Activated T-helper 1 cell treated with anti-CD3 and anti-CD28 coated beads, Interleukin-2, amount 50 U/mL, for 16 hours (primary cell): ENCODE measurements around the gene SEC16B.
"Not testable (repeated sequence)": the region's sequence is repeated elsewhere in the genome, so short reads cannot be mapped to it uniquely, and the experiment has no call there.

Source experiments
- DNase-seq, 2 donors: peaks; one replicate each; pipeline ENCODE4 v3.0.0-alpha.2; 2020; ENCODE audit warnings: low read depth in 1 of 2, low spot score in 1 of 2

SEC16B gene

DNA sequence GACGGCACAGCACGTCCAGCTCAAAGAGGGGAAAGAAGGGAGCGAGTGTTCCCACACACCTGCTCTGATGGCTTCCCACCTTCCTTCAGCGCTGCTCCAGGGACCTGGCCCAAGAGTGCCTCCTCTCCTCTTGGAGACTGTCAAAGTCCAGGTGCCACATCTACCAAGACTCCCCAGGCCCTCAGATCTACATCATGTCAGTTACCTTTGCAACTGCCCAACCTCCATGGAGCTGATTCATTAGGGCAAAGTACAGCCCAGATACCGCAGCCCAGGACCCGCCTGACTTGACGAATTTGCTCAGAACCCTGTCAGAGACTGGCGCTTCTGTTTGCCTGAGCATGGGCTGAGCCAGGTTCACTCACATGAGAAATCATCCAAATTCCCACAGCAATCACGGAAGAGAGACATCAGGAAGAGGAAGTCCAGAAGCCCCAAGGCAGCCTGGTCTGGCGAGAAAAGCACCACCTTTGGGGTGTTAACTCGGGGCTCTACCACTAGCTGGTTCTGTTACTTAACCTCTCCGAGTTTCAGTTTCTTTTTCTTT lies at the start of gene SEC16B:
TSS of gene SEC16B (minus strand) at position 234 of the 547 bp plus-strand sequence. CDS start 2,077 bp downstream, outside the sequence.
- no peak for DNase-seq

DNA sequence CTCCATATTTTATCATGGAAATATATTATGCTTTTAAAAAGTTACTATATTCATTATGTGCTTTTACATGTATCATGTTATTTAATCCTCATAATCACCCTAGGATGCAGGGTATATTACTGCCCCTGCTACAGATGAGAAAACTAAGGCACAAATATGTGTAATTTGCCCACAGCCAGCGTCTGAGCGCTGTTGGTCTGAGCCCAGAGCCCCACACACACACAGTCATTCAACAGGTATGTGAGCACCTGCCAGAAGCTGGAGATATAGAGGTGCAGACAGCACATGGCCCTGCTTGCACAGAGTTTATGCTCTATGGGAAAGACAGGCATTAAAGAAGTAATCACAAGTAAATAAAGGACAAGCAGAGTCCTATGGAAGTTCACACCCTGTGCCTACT lies 49.8 kb upstream of the SEC16B start:
- DNase-seq, result no peak

DNA sequence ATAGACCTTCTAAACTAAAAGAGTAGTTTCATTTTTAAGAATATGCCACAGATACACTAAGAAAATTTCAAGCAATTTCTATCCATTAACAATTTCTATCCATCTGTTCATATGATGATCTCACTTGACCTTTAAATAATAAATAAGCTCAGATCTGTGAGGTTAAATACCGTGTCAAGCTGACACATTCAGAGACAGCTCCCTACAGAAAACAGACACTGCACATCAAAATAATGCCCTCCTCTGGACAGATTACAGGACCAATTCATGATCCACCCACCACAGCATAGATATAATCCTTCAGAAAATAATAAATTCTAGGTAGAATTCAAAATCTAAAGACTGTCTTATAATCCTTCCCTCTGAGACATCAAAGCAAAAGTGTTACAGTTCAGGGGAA lies 49.4 kb upstream of the SEC16B start:
- DNase-seq, result no peak

DNA sequence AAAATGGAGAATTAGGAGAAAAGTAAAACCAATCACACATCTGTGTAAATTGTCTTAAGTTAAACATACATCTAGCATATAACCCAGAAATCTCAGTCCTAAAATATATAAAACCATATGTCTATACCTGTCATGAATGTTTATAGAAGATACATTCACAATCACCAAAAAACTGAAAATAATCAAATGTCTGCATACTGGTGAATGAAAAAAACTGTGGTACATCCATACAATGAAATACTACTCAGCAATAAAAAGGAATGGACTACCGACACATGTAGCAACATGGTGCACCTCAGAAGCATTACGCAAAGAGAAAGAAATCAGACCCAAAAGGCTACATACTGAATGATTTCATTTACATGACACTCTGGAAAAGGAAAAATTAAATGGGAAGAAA lies 47.7 kb upstream of the SEC16B start:
- DNase-seq, result no peak

- no peak for DNase-seq
Observed at GRCh38 chr1:178011864-178012503, 42.1 kb upstream of the SEC16B start.

GRCh38 chr1:178011465-178011828 lies 41.6 kb upstream of the SEC16B start:
- DNase-seq, result no peak

- no peak for DNase-seq
Observed at GRCh38 chr1:178010674-178011464, 41.0 kb upstream of the SEC16B start.

DNA sequence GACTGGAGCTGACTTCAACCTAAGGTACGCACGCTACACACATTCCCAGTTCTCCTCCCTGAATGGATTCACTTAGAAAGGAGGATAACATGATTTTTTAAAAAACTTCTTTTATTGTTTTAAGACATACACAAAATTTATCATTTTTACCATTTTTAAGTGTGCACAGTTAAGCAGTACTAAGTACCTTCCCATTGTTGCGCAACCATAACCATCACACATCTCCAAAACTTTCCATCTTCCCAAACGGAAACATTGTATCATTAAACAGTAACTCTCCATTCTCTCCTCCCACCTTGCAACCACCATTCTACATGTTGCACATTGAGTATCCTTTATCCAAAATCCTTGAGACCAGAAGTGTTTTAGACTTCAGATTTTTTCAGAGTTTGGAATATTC lies 36.2 kb upstream of the SEC16B start:
- DNase-seq, result no peak

DNA sequence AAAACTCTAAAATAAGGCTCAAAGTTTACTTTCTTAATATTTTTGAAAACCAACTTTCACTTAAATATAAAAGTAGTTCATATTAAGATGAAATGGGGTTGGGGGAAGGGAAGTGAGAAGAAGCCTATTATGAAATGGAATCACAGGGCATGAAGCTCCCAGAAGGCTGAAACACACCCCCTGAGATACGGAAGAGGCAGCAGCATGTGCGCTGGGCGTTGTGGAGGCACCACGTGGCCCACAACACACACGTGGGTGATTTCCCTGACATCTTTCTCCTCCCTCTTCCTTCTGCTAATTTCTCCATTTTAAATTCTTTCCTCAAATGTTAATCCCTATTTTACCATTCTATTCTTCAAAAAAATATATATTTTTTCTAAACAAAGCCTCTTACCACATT lies 35.6 kb upstream of the SEC16B start:
- DNase-seq, result no peak

DNA sequence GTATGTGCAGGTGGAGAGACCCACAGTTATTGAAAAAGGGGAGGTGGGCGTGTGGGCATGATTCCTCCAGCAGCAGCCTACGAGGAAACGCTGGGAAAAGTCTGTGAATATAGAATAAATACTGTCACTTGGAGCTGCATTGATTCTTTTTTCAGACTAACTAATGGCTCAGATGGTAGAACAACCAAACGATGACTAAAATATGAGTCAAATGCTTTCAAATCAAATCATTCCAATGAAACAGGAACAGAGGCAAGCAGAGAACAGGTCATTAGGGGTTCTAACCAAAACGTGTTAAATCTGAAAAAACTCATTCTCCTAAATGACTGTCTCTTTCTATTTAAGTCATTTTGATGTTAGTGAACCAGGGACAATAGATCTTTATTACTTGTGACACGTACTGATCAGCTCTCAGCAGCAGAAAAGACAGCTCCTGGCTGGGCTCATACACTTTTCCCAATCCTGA lies 35.1 kb upstream of the SEC16B start:
- no peak for DNase-seq

DNA sequence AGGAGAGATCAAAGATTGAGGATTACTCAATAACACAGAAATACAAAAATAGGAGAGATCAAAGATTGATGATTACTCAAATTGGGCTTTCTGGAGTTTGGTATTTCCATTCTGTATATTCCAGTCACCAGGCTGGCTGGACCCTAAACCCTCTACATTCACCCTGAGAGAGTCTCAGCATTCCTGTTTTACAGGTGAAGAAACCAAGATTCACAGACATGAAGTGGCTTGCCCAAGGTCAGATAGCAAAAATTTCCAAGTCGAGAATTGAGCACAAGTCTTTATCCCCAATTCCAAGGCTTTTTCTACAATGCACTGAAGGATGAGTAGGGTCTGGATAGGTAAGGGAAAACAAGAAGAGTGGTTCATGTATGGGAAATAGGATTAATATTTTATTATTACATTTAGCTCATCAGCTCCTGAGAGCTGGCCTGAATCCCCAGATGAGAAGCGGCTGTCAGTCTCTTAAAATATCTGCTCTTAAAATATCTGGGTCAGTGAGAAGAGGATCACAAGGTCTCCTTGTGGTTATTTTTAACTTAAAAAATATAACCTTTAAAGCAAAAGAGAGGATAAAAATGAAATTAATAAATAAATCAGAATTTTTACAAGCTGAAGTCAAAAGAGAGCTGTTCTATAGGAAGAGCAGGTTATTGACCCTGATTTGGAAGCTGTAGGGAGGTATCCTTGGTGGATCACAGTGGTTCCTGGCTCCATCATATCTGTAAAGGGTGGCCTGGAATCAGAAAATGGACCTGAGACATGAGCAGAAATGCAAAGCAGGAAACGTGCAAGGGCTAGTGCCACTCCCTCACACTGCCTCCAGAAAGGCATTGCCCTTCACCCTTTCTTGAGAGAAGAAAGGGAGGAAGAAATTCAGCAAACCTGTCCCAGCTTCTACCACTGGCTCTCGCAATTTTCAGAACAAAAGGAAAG lies 29.1 kb upstream of the SEC16B start:
- no peak for DNase-seq

DNA sequence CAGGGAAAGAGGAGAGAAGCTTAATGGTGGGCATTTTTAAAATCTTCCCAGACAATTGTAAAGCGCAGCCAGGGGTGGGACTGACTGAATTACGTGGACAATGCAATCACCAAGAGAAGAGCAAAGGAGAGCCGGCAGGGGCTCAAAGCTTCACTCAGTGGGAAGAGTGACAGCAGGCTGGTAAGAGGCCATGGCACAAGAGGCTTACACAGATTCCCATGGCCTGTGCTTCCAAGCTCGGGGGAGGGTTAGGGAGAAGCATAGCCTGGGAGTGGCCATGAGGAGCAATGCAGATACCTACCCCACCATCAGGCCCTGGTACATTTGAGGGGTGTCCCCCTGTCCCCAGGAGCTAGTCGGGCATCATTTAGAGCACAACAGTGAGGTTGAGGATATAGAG lies 27.1 kb upstream of the SEC16B start:
- DNase-seq, result no peak

GRCh38 chr1:177995369-177995768 lies 25.5 kb upstream of the SEC16B start:
- no peak for DNase-seq

DNA sequence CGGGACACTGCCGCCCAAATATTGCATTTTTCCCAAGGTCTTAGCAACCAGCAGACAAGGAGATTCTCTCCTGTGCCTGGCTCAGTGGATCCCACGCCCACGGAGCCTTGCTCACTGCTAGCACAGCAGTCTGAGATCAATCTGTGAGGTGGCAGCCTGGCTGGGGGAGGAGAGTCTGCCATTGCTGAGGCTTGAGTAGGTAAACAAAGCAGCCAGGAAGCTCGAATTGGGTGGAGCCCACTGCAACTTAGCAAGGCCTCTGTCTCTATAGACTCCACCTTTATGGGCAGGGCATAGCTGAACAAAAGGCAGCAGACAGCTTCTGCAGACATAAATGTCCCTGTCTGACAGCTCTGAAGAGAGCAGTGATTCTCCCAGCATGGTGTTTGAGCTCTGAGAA lies 16.4 kb upstream of the SEC16B start:
- not testable (repeated sequence) for DNase-seq

DNA sequence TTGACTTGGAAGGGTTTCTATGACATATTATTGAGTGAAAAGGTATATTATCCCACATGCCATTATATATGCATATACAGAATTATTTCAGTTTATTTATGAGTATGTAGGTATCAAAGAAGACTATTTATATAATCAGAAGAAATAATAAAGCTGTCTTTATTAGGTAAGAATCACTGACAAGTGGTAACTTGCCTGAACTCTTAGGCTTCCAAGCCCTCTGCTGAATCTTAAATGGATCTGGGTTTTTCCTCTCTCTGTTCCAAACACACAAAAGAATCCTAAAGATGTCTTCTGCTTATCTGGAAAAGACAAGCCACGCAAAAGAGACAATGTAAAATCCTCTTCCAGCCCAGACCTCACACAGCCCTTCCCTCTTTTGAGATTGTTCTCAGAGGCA lies 14.9 kb upstream of the SEC16B start:
- no peak for DNase-seq

DNA sequence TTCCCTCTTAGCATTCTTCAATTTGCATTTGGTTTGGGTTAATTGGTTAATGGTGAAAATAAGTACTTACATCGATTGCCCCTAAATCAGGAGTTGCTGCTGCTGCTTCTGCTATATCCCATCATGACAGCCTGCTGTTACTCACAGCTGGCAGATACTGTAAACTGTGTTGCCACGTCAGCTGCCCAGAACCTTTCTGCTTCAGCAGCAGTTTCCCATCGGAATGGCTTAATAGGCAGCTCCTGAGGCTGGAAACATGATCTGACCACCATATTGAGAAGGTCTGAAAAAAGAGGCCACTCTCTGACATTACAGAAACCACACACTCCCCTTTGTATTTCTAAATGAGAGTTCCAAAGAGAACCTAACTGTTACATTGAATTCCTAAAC lies 14.3 kb upstream of the SEC16B start:
- no peak for DNase-seq

GRCh38 chr1:177983482-177984135 lies 13.8 kb upstream of the SEC16B start:
- no peak for DNase-seq

GRCh38 chr1:177983077-177983476 lies 13.2 kb upstream of the SEC16B start:
- no peak for DNase-seq

- DNase-seq, result no peak
Observed at GRCh38 chr1:177981200-177981599, 11.3 kb upstream of the SEC16B start.

DNA sequence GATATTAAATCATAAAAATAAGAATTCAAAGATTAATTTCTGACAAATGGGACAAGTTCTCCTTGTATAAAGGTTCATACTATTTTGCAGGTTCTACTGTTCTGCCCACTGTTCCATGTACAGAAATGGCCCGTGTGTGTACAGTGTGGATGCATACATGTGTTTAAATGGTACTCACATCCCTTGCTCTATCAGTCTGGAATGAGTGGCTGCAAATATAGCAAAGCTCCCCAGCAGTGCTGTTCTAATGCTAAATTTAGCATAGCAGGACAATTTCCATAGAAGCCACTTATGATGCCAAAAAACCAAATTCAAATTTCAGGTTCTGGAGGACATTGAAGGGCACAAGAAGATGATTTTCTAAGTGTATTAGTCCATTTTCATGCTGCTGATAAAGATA lies 9.4 kb upstream of the SEC16B start:
- DNase-seq, result no peak

DNA sequence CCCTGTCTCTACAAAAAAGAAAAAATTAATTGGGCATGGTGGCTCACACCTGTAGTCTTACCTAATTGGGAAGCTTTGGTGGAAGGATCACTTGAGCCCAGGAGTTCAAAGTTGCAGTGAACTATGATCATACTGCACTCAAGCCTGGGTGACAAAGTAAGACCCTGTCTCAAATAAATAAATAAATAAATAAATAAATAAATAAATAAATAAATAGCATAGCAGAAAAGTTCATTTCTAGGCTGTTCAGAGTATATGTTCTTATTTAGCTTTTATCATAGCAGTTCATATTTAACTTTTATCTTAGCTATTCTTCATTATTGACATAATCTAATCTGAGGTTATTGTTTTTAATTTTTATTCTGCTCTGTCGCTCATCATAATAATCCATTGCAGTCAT lies 8.7 kb upstream of the SEC16B start:
- DNase-seq, result no peak
